Stimulated activated naive B cell treated with anti-CD40 and anti-IgM and Interleukin-4, amounts not matched to agents 10 μg/mL and 1 μg/mL and 100 μg/mL, for 72 hours (primary cell): ENCODE results near the gene PHRF1.

Experiments
- ATAC-seq, 2 donors: fragments of 150-1000 bp; cut with Tn5 transposase; replicated peaks; 2 replicates each; pipeline ENCODE4 v1.10.0; 2021; ENCODE audit warnings: moderate library complexity in 1 of 2
- DNase-seq: peaks from one replicate; pipeline ENCODE4 v3.0.0; 2021
- H3K27ac Mint-ChIP-seq: one replicate; pipeline ENCODE4 v1.8.0; 2022; ENCODE audit warnings: mild to moderate bottlenecking, mixed read lengths
- H3K27me3 Mint-ChIP-seq, 2 donors: one replicate each; pipeline ENCODE4 v1.8.0; 2022; ENCODE audit warnings: mixed read lengths in 2 of 2
- H3K36me3 Mint-ChIP-seq, 2 donors: one replicate each; pipeline ENCODE4 v1.8.0; 2022; ENCODE audit warnings: mixed read lengths in 2 of 2, mild to moderate bottlenecking in 1 of 2
- H3K4me1 Mint-ChIP-seq, 2 donors: one replicate each; pipeline ENCODE4 v1.8.0; 2022; ENCODE audit warnings: mixed read lengths in 2 of 2, mild to moderate bottlenecking in 1 of 2
- H3K4me3 Mint-ChIP-seq, 2 donors: one replicate each; pipeline ENCODE4 v1.8.0; 2022; ENCODE audit warnings: mild to moderate bottlenecking in 2 of 2, mixed read lengths in 2 of 2, moderate library complexity in 1 of 2
- H3K9me3 Mint-ChIP-seq, 2 donors: one replicate each; pipeline ENCODE4 v1.8.0; 2022; ENCODE audit warnings: mixed read lengths in 2 of 2, mild to moderate bottlenecking in 1 of 2

Gene PHRF1

DNA sequence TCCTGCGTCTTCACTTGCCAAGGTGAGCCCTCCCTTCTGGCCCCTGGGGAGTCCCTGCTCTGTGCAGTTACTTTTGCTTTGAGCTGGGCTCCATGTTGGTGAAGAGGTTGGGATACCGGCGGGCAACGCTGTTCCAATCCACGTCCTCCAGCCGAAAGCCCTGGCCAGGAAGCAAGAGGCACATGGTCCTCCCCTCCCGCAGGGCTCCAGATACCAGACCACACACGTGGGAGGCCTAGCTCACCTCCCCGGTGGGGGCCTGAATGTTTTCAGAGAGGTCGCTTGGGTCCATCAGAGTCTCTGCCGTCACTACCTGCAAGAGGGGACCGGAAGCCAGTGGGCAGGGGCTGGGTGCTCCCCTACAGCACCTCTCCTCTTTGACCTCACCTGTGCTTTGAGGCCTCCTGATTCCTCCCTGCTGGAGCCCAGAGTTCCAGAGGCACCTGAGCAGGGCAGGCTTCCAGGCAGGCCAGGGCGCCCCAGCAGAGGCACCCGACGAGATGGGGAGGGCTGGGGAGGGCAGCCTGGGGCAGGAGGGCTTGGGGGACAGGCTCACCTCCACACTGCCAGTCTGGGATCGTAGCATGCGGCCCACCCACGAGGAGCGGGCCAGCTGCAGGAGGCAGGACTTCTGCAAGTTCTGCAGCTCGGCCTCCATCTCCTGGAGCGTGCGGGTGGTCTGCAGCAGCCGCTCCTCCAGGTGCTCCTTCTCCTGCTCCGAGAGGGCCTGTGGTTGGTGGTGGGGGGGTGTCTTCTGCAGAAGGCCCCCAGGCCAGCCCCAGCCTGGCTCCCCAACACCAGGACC lies 18.7 kb upstream of the PHRF1 start:
- Mint-ChIP-seq H3K27me3 (peaks cover 3 to 6% of the 10 kb centered on the region in 2 donors), H3K9me3 (no peaks in the 10 kb centered on the region), H3K4me3 (no peak overlapping the region), H3K27ac (no peak overlapping the region), H3K36me3 (no peaks in the 10 kb centered on the region), H3K4me1 (peaks cover 12 to 28% of the 10 kb centered on the region in 2 donors)
- ATAC-seq, result no peak
- DNase-seq, result no peak

DNA sequence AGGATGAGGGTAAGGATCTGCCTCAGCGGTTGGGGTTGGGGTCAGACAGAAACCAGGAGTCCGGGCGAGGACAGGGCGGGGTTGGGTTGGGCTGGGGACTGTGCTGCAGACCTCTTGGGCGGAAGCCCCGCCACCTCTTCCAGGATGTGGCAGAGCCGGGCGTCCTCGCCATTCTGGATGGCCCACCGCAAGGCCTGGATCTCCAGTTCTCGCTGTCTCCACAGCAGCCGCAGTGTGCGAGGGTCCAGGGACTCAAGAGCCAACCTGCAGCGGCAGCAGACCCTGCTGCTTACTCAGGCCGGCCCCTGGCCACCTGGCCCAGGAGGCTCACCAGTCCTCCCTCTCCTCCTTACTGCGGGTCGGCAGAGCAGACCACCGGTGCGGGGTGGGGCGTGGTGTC lies 17.8 kb upstream of the PHRF1 start:
- H3K27ac Mint-ChIP-seq, result no peak overlapping the region
- DNase-seq (no peak), ATAC-seq (no peak)
- H3K9me3 Mint-ChIP-seq, result no peaks in the 10 kb centered on the region
- H3K4me1 Mint-ChIP-seq, result peaks cover 13 to 24% of the 10 kb centered on the region in 2 donors
- peaks cover 1 to 2% of the 10 kb centered on the region in 2 donors for H3K36me3 Mint-ChIP-seq
- peaks cover 3 to 6% of the 10 kb centered on the region in 2 donors for H3K27me3 Mint-ChIP-seq
- H3K4me3 Mint-ChIP-seq, result no peak overlapping the region

DNA sequence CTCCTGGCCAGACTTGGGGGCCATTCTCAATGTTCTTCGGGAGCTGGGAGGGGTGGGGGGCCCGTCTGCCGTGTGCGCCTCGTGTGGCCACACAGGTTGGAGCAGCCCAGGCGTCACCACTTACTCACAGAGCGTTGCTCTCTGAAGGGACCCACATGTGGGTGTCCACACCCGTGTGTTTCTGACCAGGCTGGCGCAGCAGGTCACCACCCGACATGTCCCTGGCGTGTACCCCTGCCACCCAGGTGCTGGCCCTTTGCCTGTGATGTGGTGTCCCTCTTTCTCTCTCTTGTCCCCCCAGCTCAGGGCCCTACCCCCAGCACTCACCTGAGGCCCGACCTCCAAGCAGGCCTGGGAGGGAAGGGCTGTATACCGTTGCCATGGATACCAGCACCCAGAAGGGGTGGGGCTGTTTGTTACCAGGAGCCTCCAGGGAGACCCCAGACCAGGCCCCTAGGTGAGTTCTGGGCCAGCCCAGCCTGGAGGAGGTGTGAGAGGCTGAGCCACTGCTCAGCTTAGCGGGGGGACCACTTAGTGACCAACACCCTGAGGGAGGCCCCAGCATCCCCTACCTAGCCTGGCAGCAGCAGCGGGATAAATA lies 17.1 kb upstream of the PHRF1 start:
- peaks cover 3 to 6% of the 10 kb centered on the region in 2 donors for H3K27me3 Mint-ChIP-seq
- no peak overlapping the region for H3K27ac Mint-ChIP-seq
- peaks cover 16 to 18% of the 10 kb centered on the region in 2 donors for H3K4me1 Mint-ChIP-seq
- H3K9me3 Mint-ChIP-seq, result no peaks in the 10 kb centered on the region
- H3K36me3 Mint-ChIP-seq, result peaks cover 5% of the 10 kb centered on the region in 2 donors
- DNase-seq (no peak), ATAC-seq (no peak)
- peak overlapping the region in 1 of 2 donors; percentile 41 for H3K4me3 Mint-ChIP-seq

DNA sequence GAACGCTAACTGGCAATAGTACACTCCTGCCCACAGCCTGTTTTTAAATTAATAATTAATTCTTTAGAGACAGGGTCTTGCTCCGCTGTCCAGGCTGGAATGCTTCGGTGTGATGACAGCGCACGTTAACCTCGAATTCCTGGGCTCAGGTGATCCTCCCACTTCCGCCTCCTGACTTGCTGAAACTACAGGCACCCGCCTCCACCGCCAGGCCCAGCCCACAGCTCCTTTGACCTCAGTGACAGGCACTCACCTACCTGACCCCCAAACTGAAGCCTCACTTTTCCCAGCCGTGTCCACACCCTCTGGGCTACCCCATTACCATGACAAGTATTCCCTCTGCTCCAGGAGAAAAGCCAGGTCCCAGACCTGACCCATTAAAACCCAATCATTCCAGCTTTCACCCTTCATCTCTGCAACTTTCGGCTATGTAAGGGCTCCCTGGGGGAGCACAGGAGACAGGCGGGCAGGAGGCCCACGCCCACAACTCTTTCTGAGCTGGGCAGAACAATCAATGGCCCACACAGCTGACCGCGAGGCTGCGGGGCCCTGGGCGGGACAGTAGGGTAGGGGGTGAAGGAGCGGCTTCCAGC lies 16.5 kb upstream of the PHRF1 start:
- H3K36me3 Mint-ChIP-seq, result peaks cover 8% of the 10 kb centered on the region in 2 donors
- ATAC-seq (no peak), DNase-seq (no peak)
- peak overlapping the region; percentile 82 for H3K27ac Mint-ChIP-seq
- H3K27me3 Mint-ChIP-seq, result peaks cover 3 to 6% of the 10 kb centered on the region in 2 donors
- H3K4me3 Mint-ChIP-seq, result peak overlapping the region; percentile 78 to 92
- peaks cover 16% of the 10 kb centered on the region in 2 donors for H3K4me1 Mint-ChIP-seq
- no peaks in the 10 kb centered on the region for H3K9me3 Mint-ChIP-seq

DNA sequence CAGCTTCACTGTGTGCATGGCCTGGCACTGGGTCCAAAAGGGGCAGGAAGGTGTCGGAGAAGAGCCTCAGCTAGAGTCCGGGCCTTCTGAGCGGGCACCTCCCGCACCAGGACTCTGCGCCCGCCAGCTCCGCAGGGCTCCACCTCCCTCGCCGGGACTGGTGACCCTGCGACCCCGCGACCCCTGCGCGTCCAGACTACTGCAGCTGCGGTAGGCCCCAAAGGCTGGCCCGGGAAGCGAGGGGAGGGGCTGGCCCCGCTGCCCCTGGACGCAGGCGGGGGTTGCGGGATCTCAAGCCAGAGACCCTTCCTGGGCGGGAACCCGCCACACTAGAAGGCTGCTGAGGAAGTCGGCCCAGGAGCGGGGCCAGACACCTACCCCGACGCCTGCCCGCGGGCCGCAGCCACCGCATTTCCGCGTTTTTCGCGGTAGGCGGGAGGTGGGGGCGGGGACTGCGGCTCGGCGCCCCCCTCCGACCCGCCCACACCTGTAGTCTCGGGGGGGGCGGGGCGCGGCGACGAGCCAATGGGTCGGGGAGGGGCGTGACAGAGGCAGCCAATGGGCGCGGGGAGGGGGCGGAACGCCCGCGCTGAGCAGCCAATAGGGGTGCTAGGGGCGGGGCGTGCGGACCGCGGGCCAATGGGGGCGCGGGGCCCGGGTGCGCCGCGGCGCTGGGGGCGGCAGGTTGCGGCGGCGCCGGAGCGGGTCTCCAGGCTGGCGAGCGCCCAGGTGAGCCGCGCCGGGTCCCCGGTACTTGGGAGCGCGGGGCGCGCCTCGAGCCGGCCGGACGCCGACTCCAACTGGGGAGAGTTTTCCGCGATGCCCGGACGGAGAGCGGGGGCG lies 15.7 kb upstream of the PHRF1 start, which contains the start of the genes LMNTD2 and RASSF7:
Gene LMNTD2, minus strand, starts transcription at position 434 of the 843 bp plus-strand sequence. Its CDS starts 22 bp downstream, at position 412.
Gene RASSF7, plus strand, starts transcription at position 666 of the 843 bp plus-strand sequence. CDS start 799 bp downstream, outside the sequence.
- Mint-ChIP-seq H3K27ac (peak within 1 kb of the TSS; percentile 82), H3K27me3 (peaks cover 3 to 6% of the 10 kb centered on the region in 2 donors), H3K36me3 (peaks cover 8% of the 10 kb centered on the region in 2 donors), H3K4me3 (peak within 1 kb of the TSS; percentile 84 to 92), H3K4me1 (peaks cover 16% of the 10 kb centered on the region in 2 donors), H3K9me3 (no peaks in the 10 kb centered on the region)
- ATAC-seq (peak; percentile 91 to 95), DNase-seq (peak; percentile 89)

DNA sequence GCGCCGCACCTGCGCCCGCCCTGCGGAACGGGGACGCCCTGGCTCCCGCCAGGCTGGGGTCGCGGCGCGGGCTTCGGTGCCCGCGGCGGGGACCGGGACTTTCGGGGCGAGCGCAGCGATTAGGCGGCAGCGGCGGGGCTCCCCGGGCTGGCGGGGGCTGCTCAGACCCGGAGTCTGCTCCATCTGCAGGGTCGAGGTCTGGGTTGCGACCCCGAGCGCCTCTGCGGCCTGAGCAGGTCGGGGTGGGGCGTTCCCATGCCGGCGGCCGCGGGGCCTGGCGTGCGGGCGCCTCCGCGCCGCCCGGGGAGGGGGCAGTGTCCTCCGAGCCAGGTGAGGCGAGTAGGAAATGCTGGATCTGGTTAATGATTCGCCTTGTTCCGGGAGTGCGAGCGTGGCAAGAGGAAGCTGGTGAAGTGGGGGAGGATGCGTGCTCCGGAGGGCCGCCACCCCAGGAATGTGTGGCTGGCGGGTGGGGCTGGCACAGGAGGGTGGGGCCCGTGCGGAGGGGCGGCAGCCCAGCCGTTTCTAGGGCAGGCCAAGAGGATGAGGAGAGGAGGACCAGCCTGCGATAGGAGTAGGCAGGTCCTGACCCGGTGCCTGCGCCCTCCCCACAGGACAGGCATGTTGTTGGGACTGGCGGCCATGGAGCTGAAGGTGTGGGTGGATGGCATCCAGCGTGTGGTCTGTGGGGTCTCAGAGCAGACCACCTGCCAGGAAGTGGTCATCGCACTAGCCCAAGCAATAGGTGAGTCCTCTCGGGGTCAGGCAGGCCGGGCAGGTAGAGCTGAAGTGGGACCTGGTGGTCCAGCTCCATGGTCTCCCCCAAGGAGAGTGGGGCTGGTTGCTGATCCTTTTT lies 14.9 kb upstream of the PHRF1 start:
- no peak for DNase-seq
- Mint-ChIP-seq H3K4me1 (peaks cover 16% of the 10 kb centered on the region in 2 donors), H3K27me3 (peaks cover 3% of the 10 kb centered on the region in 2 donors), H3K9me3 (no peaks in the 10 kb centered on the region), H3K36me3 (peaks cover 8% of the 10 kb centered on the region in 2 donors), H3K4me3 (peak overlapping the region; percentile 84 to 92), H3K27ac (peak overlapping the region; percentile 63)
- peak; percentile 40 for ATAC-seq

DNA sequence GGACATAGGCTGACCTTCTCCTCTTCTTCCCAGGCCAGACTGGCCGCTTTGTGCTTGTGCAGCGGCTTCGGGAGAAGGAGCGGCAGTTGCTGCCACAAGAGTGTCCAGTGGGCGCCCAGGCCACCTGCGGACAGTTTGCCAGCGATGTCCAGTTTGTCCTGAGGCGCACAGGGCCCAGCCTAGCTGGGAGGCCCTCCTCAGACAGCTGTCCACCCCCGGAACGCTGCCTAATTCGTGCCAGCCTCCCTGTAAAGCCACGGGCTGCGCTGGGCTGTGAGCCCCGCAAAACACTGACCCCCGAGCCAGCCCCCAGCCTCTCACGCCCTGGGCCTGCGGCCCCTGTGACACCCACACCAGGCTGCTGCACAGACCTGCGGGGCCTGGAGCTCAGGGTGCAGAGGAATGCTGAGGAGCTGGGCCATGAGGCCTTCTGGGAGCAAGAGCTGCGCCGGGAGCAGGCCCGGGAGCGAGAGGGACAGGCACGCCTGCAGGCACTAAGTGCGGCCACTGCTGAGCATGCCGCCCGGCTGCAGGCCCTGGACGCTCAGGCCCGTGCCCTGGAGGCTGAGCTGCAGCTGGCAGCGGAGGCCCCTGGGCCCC lies 14.1 kb upstream of the PHRF1 start:
- DNase-seq (no peak), ATAC-seq (no peak)
- peaks cover 16% of the 10 kb centered on the region in 2 donors for H3K4me1 Mint-ChIP-seq
- peaks cover 8% of the 10 kb centered on the region in 2 donors for H3K36me3 Mint-ChIP-seq
- H3K27me3 Mint-ChIP-seq, result peaks cover 0 to 3% of the 10 kb centered on the region in 2 donors
- no peak overlapping the region for H3K27ac Mint-ChIP-seq
- no peaks in the 10 kb centered on the region for H3K9me3 Mint-ChIP-seq
- peak overlapping the region in 1 of 2 donors; percentile 92 for H3K4me3 Mint-ChIP-seq

DNA sequence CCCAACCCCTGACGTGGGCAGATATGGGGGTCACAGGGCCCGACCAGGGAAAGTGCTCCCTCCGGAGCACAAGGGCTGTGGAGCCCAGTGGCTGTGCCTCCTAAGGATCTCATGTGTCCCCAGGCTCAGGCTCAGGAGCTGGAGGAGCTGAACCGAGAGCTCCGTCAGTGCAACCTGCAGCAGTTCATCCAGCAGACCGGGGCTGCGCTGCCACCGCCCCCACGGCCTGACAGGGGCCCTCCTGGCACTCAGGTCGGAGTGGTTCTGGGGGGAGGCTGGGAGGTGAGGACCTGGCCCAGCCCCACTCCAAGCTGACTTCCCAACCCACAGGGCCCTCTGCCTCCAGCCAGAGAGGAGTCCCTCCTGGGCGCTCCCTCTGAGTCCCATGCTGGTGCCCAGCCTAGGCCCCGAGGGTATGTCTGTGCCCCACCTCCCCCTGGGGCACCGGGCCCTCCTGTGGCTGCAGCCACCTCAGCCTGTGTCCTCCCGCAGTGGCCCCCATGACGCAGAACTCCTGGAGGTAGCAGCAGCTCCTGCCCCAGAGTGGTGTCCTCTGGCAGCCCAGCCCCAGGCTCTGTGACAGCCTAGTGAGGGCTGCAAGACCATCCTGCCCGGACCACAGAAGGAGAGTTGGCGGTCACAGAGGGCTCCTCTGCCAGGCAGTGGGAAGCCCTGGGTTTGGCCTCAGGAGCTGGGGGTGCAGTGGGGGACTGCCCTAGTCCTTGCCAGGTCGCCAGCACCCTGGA lies 13.0 kb upstream of the PHRF1 start:
- H3K4me1 Mint-ChIP-seq, result peaks cover 16% of the 10 kb centered on the region in 2 donors
- no peak overlapping the region for H3K27ac Mint-ChIP-seq
- H3K4me3 Mint-ChIP-seq, result no peak overlapping the region

DNA sequence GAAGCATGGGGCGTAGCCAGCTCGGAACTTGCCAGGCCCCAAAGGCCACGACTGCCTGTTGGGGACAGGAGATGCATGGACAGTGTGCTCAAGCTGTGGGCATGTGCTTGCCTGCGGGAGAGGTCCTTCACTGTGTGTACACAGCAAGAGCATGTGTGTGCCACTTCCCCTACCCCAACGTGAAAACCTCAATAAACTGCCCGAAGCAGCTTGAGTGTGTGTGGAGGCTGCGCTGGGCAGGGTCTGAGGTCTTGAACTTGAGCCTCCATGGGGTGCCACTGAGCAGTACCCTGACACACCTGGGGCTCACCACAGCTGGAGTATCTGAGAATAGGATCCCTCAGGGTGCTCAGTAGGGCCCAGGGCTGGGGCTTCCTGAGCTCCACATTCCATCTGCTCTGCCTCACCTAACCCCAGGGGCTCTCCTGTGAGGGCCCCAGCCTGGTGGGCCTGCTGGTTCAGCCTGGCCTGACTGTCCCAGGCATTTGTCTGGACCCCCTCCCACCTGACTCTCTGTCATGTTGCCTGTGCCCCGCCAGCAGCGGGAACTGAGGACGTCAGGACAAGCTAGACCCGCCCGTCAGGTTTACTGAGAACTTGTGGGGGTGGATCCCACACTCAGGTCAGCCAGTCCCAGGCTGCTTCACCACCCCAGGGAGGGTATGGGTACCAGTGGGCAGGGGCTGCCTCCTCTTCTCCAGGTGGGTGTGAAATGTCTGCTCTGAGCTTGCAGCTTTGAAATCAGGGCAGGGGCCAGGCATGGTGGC lies 12.3 kb upstream of the PHRF1 start:
- no peak overlapping the region for H3K4me3 Mint-ChIP-seq
- no peaks in the 10 kb centered on the region for H3K9me3 Mint-ChIP-seq
- no peak for DNase-seq
- no peaks in the 10 kb centered on the region for H3K27me3 Mint-ChIP-seq
- H3K27ac Mint-ChIP-seq, result no peak overlapping the region
- peaks cover 16 to 17% of the 10 kb centered on the region in 2 donors for H3K4me1 Mint-ChIP-seq
- H3K36me3 Mint-ChIP-seq, result peaks cover 8% of the 10 kb centered on the region in 2 donors
- no peak for ATAC-seq

More for the DNA sequence above, 13.0 kb upstream of the PHRF1 start:
- ATAC-seq (no peak), DNase-seq (no peak)
- H3K9me3 Mint-ChIP-seq, result no peaks in the 10 kb centered on the region
- H3K27me3 Mint-ChIP-seq, result no peaks in the 10 kb centered on the region
- H3K36me3 Mint-ChIP-seq, result peaks cover 8% of the 10 kb centered on the region in 2 donors

DNA sequence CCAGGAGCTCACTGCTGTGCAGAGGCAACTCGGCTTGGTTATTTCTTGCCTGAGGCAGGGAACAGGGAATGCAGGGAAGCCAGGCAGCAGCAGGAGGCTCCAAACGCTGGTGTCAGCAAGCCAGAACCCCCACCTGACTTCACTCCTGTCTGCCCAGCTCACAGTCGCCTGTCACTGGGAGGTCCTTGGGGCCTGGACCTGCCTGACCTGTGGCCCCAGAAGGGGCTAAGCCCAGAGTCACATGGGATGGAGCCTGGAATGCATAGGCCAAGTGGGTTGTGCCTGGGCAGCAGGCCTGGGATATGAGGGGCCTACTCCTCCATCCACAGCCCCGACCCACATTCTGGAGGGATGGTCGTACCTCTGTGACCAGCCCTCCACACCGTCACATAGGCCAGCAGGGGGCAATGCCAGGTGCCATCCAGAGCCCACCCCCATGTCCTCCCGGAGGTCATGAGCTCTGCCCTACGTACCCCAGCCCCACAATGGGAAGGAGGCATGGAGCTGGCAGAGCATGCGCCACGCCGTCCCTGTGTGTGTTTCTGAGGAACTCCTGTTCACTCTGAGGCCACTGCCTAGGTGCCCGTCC lies 10.3 kb upstream of the PHRF1 start:
- H3K27me3 Mint-ChIP-seq, result no peaks in the 10 kb centered on the region
- no peak overlapping the region for H3K4me3 Mint-ChIP-seq
- ATAC-seq (no peak), DNase-seq (no peak)
- no peaks in the 10 kb centered on the region for H3K9me3 Mint-ChIP-seq
- H3K27ac Mint-ChIP-seq, result no peak overlapping the region
- H3K4me1 Mint-ChIP-seq, result peaks cover 8 to 13% of the 10 kb centered on the region in 2 donors
- H3K36me3 Mint-ChIP-seq, result peaks cover 8% of the 10 kb centered on the region in 2 donors

DNA sequence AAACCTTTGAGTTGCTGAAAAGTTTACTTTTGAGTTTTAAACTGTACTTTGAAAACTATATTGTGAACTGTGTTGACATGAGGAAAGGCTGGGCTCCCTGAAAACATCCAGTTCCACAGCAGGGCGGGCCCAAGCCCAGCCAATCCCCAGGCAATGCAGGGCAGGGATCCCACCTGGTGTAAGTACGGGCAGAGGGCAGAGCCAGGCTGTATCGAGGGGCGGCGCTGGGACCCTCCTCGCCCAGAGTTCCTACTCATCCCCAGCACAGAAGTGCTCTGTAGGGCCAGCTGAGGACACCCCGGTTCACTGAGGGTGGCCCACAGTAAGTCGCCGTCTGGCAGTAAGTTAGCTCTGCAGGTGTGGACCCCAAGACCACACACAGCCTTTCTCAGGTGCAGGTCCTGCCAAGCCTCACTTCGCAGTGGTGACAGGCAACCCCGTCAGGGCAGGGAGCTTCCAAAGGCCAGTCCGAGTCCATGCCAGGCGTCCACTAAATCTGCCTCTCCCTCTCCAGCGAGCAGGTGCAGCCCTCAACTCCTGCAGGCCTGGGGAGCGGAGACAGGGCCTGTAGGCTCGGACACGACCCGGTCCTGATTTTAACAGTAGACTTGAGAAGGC lies 9.2 kb upstream of the PHRF1 start:
- H3K36me3 Mint-ChIP-seq, result peaks cover 8% of the 10 kb centered on the region in 2 donors
- H3K4me3 Mint-ChIP-seq, result peak overlapping the region; percentile 64 to 65
- ATAC-seq (no peak), DNase-seq (no peak)
- H3K4me1 Mint-ChIP-seq, result peaks cover 4 to 6% of the 10 kb centered on the region in 2 donors
- H3K9me3 Mint-ChIP-seq, result no peaks in the 10 kb centered on the region
- no peaks in the 10 kb centered on the region for H3K27me3 Mint-ChIP-seq
- H3K27ac Mint-ChIP-seq, result no peak overlapping the region
